Heart right ventricle (tissue), 16 donors: ENCODE measurements around the gene EN1. TPM values are rescaled to one million over a fixed set of nuclear protein-coding genes. Genes with fewer than 3 reads are reported as not detected.

ENCODE experiments used
- ATAC-seq, 8 donors: fragments of 200-7000 bp; cut with Tn5 transposase; one replicate each; pipeline ENCODE4 v1.9.1; 2020; ENCODE audit warnings: mild to moderate bottlenecking in 8 of 8, moderate library complexity in 8 of 8, moderate number of reproducible peaks in 1 of 8
- DNase-seq, 2 donors: peaks; one replicate each; pipeline ENCODE4 v3.0.0-alpha.2; 2020
- H3K27ac ChIP-seq, 10 donors: fragments of 200-600 bp; sonication (generic) in 2 of 10; one replicate each; pipeline versions ENCODE4 v1.5.0 to v1.8.0; 2020 to 2022; ENCODE audit warnings: mild to moderate bottlenecking in 3 of 10
- H3K27me3 ChIP-seq, 7 donors: fragments of 200-600 bp; one replicate each; pipeline ENCODE4 v1.8.0; 2021 to 2022; ENCODE audit warnings: mild to moderate bottlenecking in 2 of 7
- H3K36me3 ChIP-seq, 9 donors: fragments of 200-600 bp; sonication (generic) in 1 of 9; one replicate each; pipeline versions ENCODE4 v1.5.0 to v1.8.0; 2020 to 2022; ENCODE audit warnings: mild to moderate bottlenecking in 2 of 9
- H3K4me1 ChIP-seq, 9 donors: fragments of 200-600 bp; sonication (generic) in 1 of 9; one replicate each; pipeline versions ENCODE4 v1.5.0 to v1.8.0; 2020 to 2022; ENCODE audit warnings: mild to moderate bottlenecking in 4 of 9
- H3K4me3 ChIP-seq, 10 donors: fragments of 200-600 bp; sonication (generic) in 2 of 10; one replicate each; pipeline versions ENCODE4 v1.5.0 to v1.8.0; 2020 to 2022; ENCODE audit warnings: mild to moderate bottlenecking in 7 of 10, moderate library complexity in 2 of 10
- H3K9me3 ChIP-seq, 11 donors: fragments of 200-600 bp in 10 of 11; sonication (generic) in 2 of 11; one replicate each; pipeline versions ENCODE4 v1.5.0 to v1.8.0; 2013 to 2022; ENCODE audit warnings: mild to moderate bottlenecking in 2 of 11, control low read depth in 1 of 11, moderate library complexity in 1 of 11
- WGBS, 2 donors: extraction: QIAGEN DNeasy Blood & Tissue Kit; methylation state at CpG; one replicate each; pipeline ENCODE4 v1.1.7; 2013; ENCODE audit warnings: inconsistent platforms in 1 of 2; 5-methylcytosine and 5-hydroxymethylcytosine counted together
- intact Hi-C, 10 donors: fragments of 100-400 bp; cut with DNase I; formaldehyde crosslinking; loops; one replicate each; pipeline versions ENCODE4 v1.11.1 to v1.14.2; 2022
- polyA plus RNA-seq, 2 donors: library from polyadenylated mRNA; stranded (reverse); fragments of 200-250 nt; gene quantifications; one replicate each; pipeline ENCODE4 v1.2.3, GENCODE V29; 2013
- total RNA-seq, 10 donors: library from RNA; stranded (reverse); fragmentation: NEBNext Ultra II Directional in 3 of 10; extraction: Animal tissue kit (Norgen Biotek cat#: 25700) in 3 of 10; gene quantifications; one replicate each; pipeline versions ENCODE4 v1.2.1 to v1.2.4, GENCODE V29; 2021 to 2023
- TF ChIP-seq, protein P1 (sequence below), 9 donors: fragments of 200-600 bp; sonication (generic) in 2 of 9; IDR thresholded peaks; one replicate each; pipeline versions ENCODE4 v1.5.0 to v1.8.0; 2021 to 2022; ENCODE audit warnings: antibody characterized with exemption in 9 of 9, mild to moderate bottlenecking in 5 of 9, moderate library complexity in 1 of 9
- donor health status: Arrhythmogenic right ventricular cardiomyopathy.
- donor health status: ischemic (EF 13 %, LVEDD 7.1; RV severe dilation, severe dysfunction).
- donor health status: healthy with polysubstance abuse.
- donor health status: DM: no; HTN: yes; CAD: no.
- donor health status: DM: no; HTN: no; CAD: no.
- donor health status: ischemic (EF 25% LVEDD 6.9; RV normal size, moderate dysfunction).
- donor health status: ischemic (EF 25% LVEDD 5.7; RV mildly dilated, moderate dysfunction).
- donor health status: healthy.
- donor health status: DM: yes; HTN: yes; CAD: no.
- donor health status: Ischemic cardiomyopathy.
- donor health status: ischemic (EF 35%, LVEDD 5.7; RV mildly dilated, moderate dysfunction).
- donor health status: nonischemic (EF 11% LVEDD 7.7; RV severe dilation, severe dysfunction).
- donor health status: DM: yes; HTN: yes; CAD: no.
- donor health status: PGD.
- donor health status: ischemic (EF 29% LVEDD 5.4; RV normal size, mild dysfunction).
- donor health status: nonischemic (EF 23%, LVEDD 6.1; RV moderate dilation, normal function).

The EN1 gene
- total and polyA plus RNA-seq, 12 donors = 0.15 TPM; not detected in 11

DNA sequence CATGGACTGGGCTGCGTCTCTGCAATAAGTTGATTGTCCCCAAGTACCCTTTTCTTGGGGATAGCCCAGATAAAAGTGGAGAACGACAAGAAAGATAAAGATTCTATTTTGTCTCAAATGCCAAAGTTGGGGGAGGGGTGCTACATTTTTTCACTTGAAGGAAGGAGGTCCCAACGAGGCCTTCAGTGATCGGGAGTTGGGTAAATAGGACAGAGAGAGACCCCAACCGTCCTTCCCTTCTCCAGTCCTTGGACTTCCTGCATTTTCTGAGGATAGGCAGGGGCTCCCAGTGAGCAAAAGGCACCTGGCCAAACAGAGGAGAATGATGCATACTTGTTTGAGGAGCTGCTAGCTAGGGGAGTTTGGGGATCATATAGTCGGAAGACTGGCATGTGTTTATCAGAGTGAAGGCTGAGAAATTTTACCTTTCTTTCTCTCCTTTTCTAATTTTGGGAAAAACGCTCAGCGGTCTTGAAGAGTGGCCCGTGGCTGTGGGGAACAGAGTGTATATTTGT lies 3.5 kb upstream of the EN1 start:
- DNase-seq (no peak), ATAC-seq (no peak)
- intact Hi-C loops = loop anchor here in 4 of 10 donors (5.0 to 10.0 kb wide), 3 partner anchors 296 to 804 kb away; no protein-coding TSS in a partner anchor
- Histone ChIP-seq H3K27ac (no peak overlapping the region), H3K9me3 (no peaks in the 10 kb centered on the region), H3K4me3 (no peak overlapping the region), H3K4me1 (peaks cover 3 to 51% (median 32%) of the 10 kb centered on the region in 9 donors), H3K27me3 (peaks cover 49 to 100% (median 98%) of the 10 kb centered on the region in 7 donors), H3K36me3 (no peaks in the 10 kb centered on the region)
- 4 to 5% methylated on average over 9 of the region's 9 CpGs for WGBS, 2 donors
- TF ChIP-seq, protein P1, sequence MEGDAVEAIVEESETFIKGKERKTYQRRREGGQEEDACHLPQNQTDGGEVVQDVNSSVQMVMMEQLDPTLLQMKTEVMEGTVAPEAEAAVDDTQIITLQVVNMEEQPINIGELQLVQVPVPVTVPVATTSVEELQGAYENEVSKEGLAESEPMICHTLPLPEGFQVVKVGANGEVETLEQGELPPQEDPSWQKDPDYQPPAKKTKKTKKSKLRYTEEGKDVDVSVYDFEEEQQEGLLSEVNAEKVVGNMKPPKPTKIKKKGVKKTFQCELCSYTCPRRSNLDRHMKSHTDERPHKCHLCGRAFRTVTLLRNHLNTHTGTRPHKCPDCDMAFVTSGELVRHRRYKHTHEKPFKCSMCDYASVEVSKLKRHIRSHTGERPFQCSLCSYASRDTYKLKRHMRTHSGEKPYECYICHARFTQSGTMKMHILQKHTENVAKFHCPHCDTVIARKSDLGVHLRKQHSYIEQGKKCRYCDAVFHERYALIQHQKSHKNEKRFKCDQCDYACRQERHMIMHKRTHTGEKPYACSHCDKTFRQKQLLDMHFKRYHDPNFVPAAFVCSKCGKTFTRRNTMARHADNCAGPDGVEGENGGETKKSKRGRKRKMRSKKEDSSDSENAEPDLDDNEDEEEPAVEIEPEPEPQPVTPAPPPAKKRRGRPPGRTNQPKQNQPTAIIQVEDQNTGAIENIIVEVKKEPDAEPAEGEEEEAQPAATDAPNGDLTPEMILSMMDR (IDR thresholded peaks at IDR 0.05) = no peak

DNA sequence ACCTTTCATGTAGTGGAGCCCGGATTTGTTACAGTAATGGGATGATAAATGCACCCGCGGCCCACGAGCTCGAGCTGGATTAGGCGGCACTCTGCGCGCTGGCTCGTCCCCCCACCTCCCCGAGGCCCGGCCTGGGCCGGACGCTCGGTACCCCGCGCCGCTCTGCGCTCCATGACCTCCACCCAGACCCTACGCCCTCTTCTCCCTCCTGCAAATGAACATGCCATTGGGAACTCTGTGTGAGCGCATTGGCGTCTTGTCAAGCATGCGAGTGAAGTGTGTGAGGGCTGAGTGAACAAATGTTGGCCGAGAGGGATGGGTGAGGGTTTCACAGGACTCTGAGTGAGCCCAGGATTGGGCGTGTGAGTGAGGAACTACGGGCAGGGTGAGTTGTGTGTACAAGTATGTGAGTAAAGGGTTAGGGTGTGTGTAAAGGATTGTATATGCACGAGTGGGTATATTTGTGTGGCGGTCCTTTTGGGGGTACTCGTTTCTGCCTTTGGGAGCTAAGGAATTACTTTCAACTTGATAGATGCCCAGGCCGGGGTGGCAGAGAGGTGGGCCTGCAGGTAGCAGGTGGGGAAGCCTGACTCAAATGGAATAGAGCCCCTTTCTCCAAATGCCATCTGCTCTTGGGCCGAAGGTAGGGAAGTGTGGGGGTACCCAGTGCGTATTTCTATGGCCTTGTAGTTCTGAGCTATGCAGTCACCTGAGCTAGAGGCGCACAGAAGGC lies 2.9 kb upstream of the EN1 start:
- peaks cover 49 to 100% (median 98%) of the 10 kb centered on the region in 7 donors for H3K27me3 ChIP-seq

DNA sequence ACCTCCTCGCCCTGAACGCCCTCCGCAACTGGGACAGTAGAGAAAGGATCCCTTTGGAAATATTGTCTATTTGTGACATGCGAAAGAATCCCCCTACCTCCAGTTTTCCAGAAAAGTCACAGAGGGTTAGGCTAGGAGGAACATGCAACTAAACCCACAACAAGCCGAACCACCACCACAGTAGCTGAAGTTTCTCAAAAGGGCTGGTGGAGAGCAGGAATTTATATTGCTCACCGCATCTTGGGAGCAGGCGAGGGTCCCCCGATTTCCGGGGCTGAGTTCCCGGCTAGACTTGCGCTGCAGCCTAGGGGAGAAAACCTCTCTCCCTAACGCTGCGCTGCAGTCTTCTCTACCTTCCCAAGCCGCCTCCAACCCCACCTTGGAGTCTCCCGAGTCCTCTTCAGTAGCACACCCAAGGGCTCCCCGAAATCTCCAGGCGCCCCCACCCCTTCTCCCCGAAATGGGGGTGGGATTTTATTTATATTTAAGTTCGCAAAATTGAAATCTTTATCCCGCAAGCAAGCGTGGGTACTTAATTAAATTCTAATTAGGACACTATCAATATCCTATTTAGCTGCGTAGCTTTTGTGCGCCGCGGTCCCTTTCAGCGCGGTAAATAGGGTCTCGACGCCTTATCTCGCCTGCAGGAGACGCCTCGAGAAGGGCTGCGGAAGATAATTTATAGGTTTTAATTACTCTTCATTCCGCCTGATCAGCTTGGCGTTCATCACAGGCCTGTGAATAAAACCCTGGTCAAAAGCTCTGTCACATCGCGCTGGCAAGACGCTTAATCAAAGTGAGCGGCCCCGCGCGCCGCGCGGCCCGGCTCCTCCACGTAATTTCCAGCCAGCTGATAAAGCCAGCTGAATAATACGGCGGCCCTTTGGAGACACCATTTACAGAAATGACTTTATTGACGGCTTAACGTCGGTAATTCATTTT lies 2.0 kb upstream of the EN1 start:
- Histone ChIP-seq H3K36me3 (no peaks in the 10 kb centered on the region), H3K9me3 (no peaks in the 10 kb centered on the region), H3K4me3 (no peak overlapping the region), H3K27me3 (peaks cover 49 to 100% (median 98%) of the 10 kb centered on the region in 7 donors), H3K4me1 (peaks cover 0 to 50% (median 30%) of the 10 kb centered on the region in 9 donors), H3K27ac (no peak overlapping the region)
- 3 to 4% methylated on average over 52 of the region's 52 CpGs for WGBS, 2 donors
- DNase-seq = no peak
- TF ChIP-seq, protein P1 (IDR thresholded peaks at IDR 0.05) = no peak
- intact Hi-C loops = loop anchor here in 4 of 10 donors (5.0 to 10.0 kb wide), 3 partner anchors 295 to 802 kb away; no protein-coding TSS in a partner anchor
- no peak for ATAC-seq

More for the DNA sequence above, 2.9 kb upstream of the EN1 start:
- 3 to 4% methylated on average over 32 of the region's 32 CpGs for WGBS, 2 donors
- Histone ChIP-seq H3K9me3 (no peaks in the 10 kb centered on the region), H3K4me3 (no peak overlapping the region), H3K4me1 (peaks cover under 1 to 51% (median 27%) of the 10 kb centered on the region in 9 donors), H3K27ac (no peak overlapping the region), H3K36me3 (no peaks in the 10 kb centered on the region)
- TF ChIP-seq, protein P1 (IDR thresholded peaks at IDR 0.05) = no peak
- DNase-seq (no peak), ATAC-seq (no peak)
- intact Hi-C loops = loop anchor here in 4 of 10 donors (5.0 to 10.0 kb wide), 3 partner anchors 296 to 803 kb away; no protein-coding TSS in a partner anchor
